ENCODE measurements around the gene ZNF43.
"Not testable (repeated sequence)": the region's sequence is repeated elsewhere in the genome, so short reads cannot be mapped to it uniquely, and the experiment has no call there.

Gene ZNF43

GRCh38 chr19:21765151-21765550 lies 70.8 kb downstream of the ZNF43 start:
- no peaks in the 10 kb centered on the region for H3K4me1 ChIP-seq (ENCODE audit: control insufficient read depth, insufficient read depth, low read depth, low read length)
- H3K9me3 ChIP-seq (ENCODE audit: control insufficient read depth, low read length): peaks cover 34% of the 10 kb centered on the region
- no peak overlapping the region for H3K9ac ChIP-seq (ENCODE audit: low read length)
- H3K18ac ChIP-seq (ENCODE audit: low read depth in 1 of 2, low read length in 2 of 2): no peak overlapping the region
- H3K27ac ChIP-seq (ENCODE audit: low read length, poor library complexity, severe bottlenecking): no peak overlapping the region
- H2AFZ ChIP-seq (ENCODE audit: low read depth, low read length): no peak overlapping the region
- H3K36me3 ChIP-seq (ENCODE audit: control insufficient read depth in 1 of 2, insufficient read depth in 2 of 2, low read depth in 1 of 2, low read length in 2 of 2): peaks cover 9 to 49% of the 10 kb centered on the region in 2 experiments
- H3K14ac ChIP-seq (ENCODE audit: low read length in 2 of 2): no peak overlapping the region
- no peak overlapping the region for H2BK12ac ChIP-seq (ENCODE audit: low read length in 2 of 2)
- no peak overlapping the region for H2AK5ac ChIP-seq (ENCODE audit: low read length, severe bottlenecking)
- H3K4me2 ChIP-seq (ENCODE audit: low read length, poor library complexity, severe bottlenecking): no peak overlapping the region
- no peak overlapping the region for H3K4ac ChIP-seq (ENCODE audit: low read depth in 1 of 2, low read length in 2 of 2)
- no peak overlapping the region for H3K4me3 ChIP-seq (ENCODE audit: insufficient read depth in 1 of 2, low read depth in 1 of 2, low read length in 2 of 2)
- peaks cover 17% of the 10 kb centered on the region for H3K79me1 ChIP-seq (replicated peaks; ENCODE audit: low read length, poor library complexity, severe bottlenecking)
- H4K8ac ChIP-seq (ENCODE audit: low read length): no peak overlapping the region
- H2BK120ac ChIP-seq (ENCODE audit: low read depth, low read length): no peak overlapping the region
- no peak for DNase-seq
- no peak overlapping the region for H2BK15ac ChIP-seq (ENCODE audit: low read depth, poor library complexity, severe bottlenecking)
- no peaks in the 10 kb centered on the region for H3K27me3 ChIP-seq (ENCODE audit: control insufficient read depth in 1 of 2, insufficient read depth in 1 of 2, low read length in 2 of 2)
- no peak overlapping the region for H2BK5ac ChIP-seq (ENCODE audit: low read depth, low read length, poor library complexity, severe bottlenecking)
- H4K91ac ChIP-seq (ENCODE audit: low read length): no peak overlapping the region
- H3K23ac ChIP-seq (ENCODE audit: low read length in 2 of 2): no peak overlapping the region

- not testable (repeated sequence) for H2BK15ac ChIP-seq (ENCODE audit: low read depth, poor library complexity, severe bottlenecking); H3K14ac ChIP-seq (ENCODE audit: low read length in 2 of 2); H2BK120ac ChIP-seq (ENCODE audit: low read depth, low read length); H3K4me1 ChIP-seq (ENCODE audit: control insufficient read depth, insufficient read depth, low read depth, low read length); H2AK5ac ChIP-seq (ENCODE audit: low read length, severe bottlenecking); H2AFZ ChIP-seq (ENCODE audit: low read depth, low read length); H4K91ac ChIP-seq (ENCODE audit: low read length); H2BK12ac ChIP-seq (ENCODE audit: low read length in 2 of 2); H4K8ac ChIP-seq (ENCODE audit: low read length); H3K9ac ChIP-seq (ENCODE audit: low read length); H3K27ac ChIP-seq (ENCODE audit: low read length, poor library complexity, severe bottlenecking); H3K4me2 ChIP-seq (ENCODE audit: low read length, poor library complexity, severe bottlenecking); H3K18ac ChIP-seq (ENCODE audit: low read depth in 1 of 2, low read length in 2 of 2); DNase-seq; H3K4me3 ChIP-seq (ENCODE audit: insufficient read depth in 1 of 2, low read depth in 1 of 2, low read length in 2 of 2); H3K4ac ChIP-seq (ENCODE audit: low read depth in 1 of 2, low read length in 2 of 2); H3K27me3 ChIP-seq (ENCODE audit: control insufficient read depth in 1 of 2, insufficient read depth in 1 of 2, low read length in 2 of 2); H2BK5ac ChIP-seq (ENCODE audit: low read depth, low read length, poor library complexity, severe bottlenecking); H3K23ac ChIP-seq (ENCODE audit: low read length in 2 of 2)
- H3K9me3 ChIP-seq (ENCODE audit: control insufficient read depth, low read length): peaks cover 62% of the 10 kb centered on the region
- 100% methylated on average over 1 of the region's 2 CpGs for WGBS
- peaks cover 19 to 78% of the 10 kb centered on the region in 2 experiments for H3K36me3 ChIP-seq (ENCODE audit: control insufficient read depth in 1 of 2, insufficient read depth in 2 of 2, low read depth in 1 of 2, low read length in 2 of 2)
- H3K79me1 ChIP-seq (replicated peaks; ENCODE audit: low read length, poor library complexity, severe bottlenecking): peaks cover 29% of the 10 kb centered on the region
Measured at GRCh38 chr19:21761547-21761946, 74.4 kb downstream of the ZNF43 start.

GRCh38 chr19:21758296-21758695 lies 77.7 kb downstream of the ZNF43 start:
- Histone ChIP-seq H2AK5ac (ENCODE audit: low read length, severe bottlenecking) (no peak overlapping the region), H3K9me3 (ENCODE audit: control insufficient read depth, low read length) (peaks cover 78% of the 10 kb centered on the region), H3K18ac (ENCODE audit: low read depth in 1 of 2, low read length in 2 of 2) (no peak overlapping the region), H3K14ac (ENCODE audit: low read length in 2 of 2) (no peak overlapping the region), H3K36me3 (ENCODE audit: control insufficient read depth in 1 of 2, insufficient read depth in 2 of 2, low read depth in 1 of 2, low read length in 2 of 2) (peaks cover 17 to 71% of the 10 kb centered on the region in 2 experiments), H2BK5ac (ENCODE audit: low read depth, low read length, poor library complexity, severe bottlenecking) (no peak overlapping the region), H2BK120ac (ENCODE audit: low read depth, low read length) (no peak overlapping the region), H3K79me1 (replicated peaks; ENCODE audit: low read length, poor library complexity, severe bottlenecking) (peaks cover 22% of the 10 kb centered on the region), H3K23ac (ENCODE audit: low read length in 2 of 2) (no peak overlapping the region), H2BK15ac (ENCODE audit: low read depth, poor library complexity, severe bottlenecking) (no peak overlapping the region), H2BK12ac (ENCODE audit: low read length in 2 of 2) (no peak overlapping the region), H3K4me3 (ENCODE audit: insufficient read depth in 1 of 2, low read depth in 1 of 2, low read length in 2 of 2) (peak overlapping the region in 1 of 2 experiments; percentile 17), H3K9ac (ENCODE audit: low read length) (no peak overlapping the region), H2AFZ (ENCODE audit: low read depth, low read length) (no peak overlapping the region), H4K8ac (ENCODE audit: low read length) (no peak overlapping the region), H4K91ac (ENCODE audit: low read length) (no peak overlapping the region), H3K4me1 (ENCODE audit: control insufficient read depth, insufficient read depth, low read depth, low read length) (no peaks in the 10 kb centered on the region), H3K27me3 (ENCODE audit: control insufficient read depth in 1 of 2, insufficient read depth in 1 of 2, low read length in 2 of 2) (no peaks in the 10 kb centered on the region), H3K27ac (ENCODE audit: low read length, poor library complexity, severe bottlenecking) (no peak overlapping the region), H3K4me2 (ENCODE audit: low read length, poor library complexity, severe bottlenecking) (no peak overlapping the region), H3K4ac (ENCODE audit: low read depth in 1 of 2, low read length in 2 of 2) (no peak overlapping the region)
- WGBS: 96% methylated on average over 3 of the region's 3 CpGs
- DNase-seq: no peak

- H4K91ac ChIP-seq (ENCODE audit: low read length); H2AK5ac ChIP-seq (ENCODE audit: low read length, severe bottlenecking); H2BK120ac ChIP-seq (ENCODE audit: low read depth, low read length); H2BK5ac ChIP-seq (ENCODE audit: low read depth, low read length, poor library complexity, severe bottlenecking); H3K27me3 ChIP-seq (ENCODE audit: control insufficient read depth in 1 of 2, insufficient read depth in 1 of 2, low read length in 2 of 2); H3K14ac ChIP-seq (ENCODE audit: low read length in 2 of 2); H2BK12ac ChIP-seq (ENCODE audit: low read length in 2 of 2); H2AFZ ChIP-seq (ENCODE audit: low read depth, low read length); H3K4me1 ChIP-seq (ENCODE audit: control insufficient read depth, insufficient read depth, low read depth, low read length); H3K27ac ChIP-seq (ENCODE audit: low read length, poor library complexity, severe bottlenecking); H4K8ac ChIP-seq (ENCODE audit: low read length); H3K9ac ChIP-seq (ENCODE audit: low read length); H3K4me2 ChIP-seq (ENCODE audit: low read length, poor library complexity, severe bottlenecking); H2BK15ac ChIP-seq (ENCODE audit: low read depth, poor library complexity, severe bottlenecking); H3K4me3 ChIP-seq (ENCODE audit: insufficient read depth in 1 of 2, low read depth in 1 of 2, low read length in 2 of 2); DNase-seq; H3K23ac ChIP-seq (ENCODE audit: low read length in 2 of 2); H3K18ac ChIP-seq (ENCODE audit: low read depth in 1 of 2, low read length in 2 of 2); H3K4ac ChIP-seq (ENCODE audit: low read depth in 1 of 2, low read length in 2 of 2): not testable (repeated sequence)
- H3K79me1 ChIP-seq (replicated peaks; ENCODE audit: low read length, poor library complexity, severe bottlenecking): peaks cover 27% of the 10 kb centered on the region
- peaks cover 78% of the 10 kb centered on the region for H3K9me3 ChIP-seq (ENCODE audit: control insufficient read depth, low read length)
- H3K36me3 ChIP-seq (ENCODE audit: control insufficient read depth in 1 of 2, insufficient read depth in 2 of 2, low read depth in 1 of 2, low read length in 2 of 2): peaks cover 22 to 71% of the 10 kb centered on the region in 2 experiments
Measured at GRCh38 chr19:21755555-21755954, 80.4 kb downstream of the ZNF43 start.

All from mesenchymal stem cell (in vitro differentiated cells and primary cell).